Stimulated activated naive CD8-positive, alpha-beta T cell treated with anti-CD3 and anti-CD28 coated beads, Interleukin-15, Interleukin-2, amounts not matched to agents 100 ng/mL and 50 ng/mL, for 24 hours (primary cell): ENCODE data around the gene NUFIP1.

Experiments
- H3K27ac Mint-ChIP-seq: one replicate; pipeline ENCODE4 v1.8.0; 2021; ENCODE audit warnings: mild to moderate bottlenecking, mixed read lengths
- H3K27me3 Mint-ChIP-seq: one replicate; pipeline ENCODE4 v1.8.0; 2021; ENCODE audit warnings: mixed read lengths
- H3K36me3 Mint-ChIP-seq: one replicate; pipeline ENCODE4 v1.8.0; 2021; ENCODE audit warnings: low read depth, mixed read lengths
- H3K4me1 Mint-ChIP-seq: one replicate; pipeline ENCODE4 v1.8.0; 2021; ENCODE audit warnings: low read depth, mixed read lengths
- H3K4me3 Mint-ChIP-seq: one replicate; pipeline ENCODE4 v1.8.0; 2021; ENCODE audit warnings: mild to moderate bottlenecking, mixed read lengths
- H3K9me3 Mint-ChIP-seq: one replicate; pipeline ENCODE4 v1.8.0; 2021; ENCODE audit warnings: mixed read lengths

NUFIP1 gene

GRCh38 chr13:44894001-44894770 lies 95.1 kb downstream of the NUFIP1 start:
- no peaks in the 10 kb centered on the region for H3K4me1 Mint-ChIP-seq
- H3K27ac Mint-ChIP-seq, result no peak overlapping the region
- H3K27me3 Mint-ChIP-seq, result peaks cover 9% of the 10 kb centered on the region
- H3K4me3 Mint-ChIP-seq, result no peak overlapping the region
- H3K9me3 Mint-ChIP-seq, result peaks cover 7% of the 10 kb centered on the region
- H3K36me3 Mint-ChIP-seq, result no peaks in the 10 kb centered on the region
